Measurements from ENCODE around the gene SLC18A2. TPM values are rescaled to one million over a fixed set of nuclear protein-coding genes. Genes with fewer than 3 reads are reported as not detected.

The SLC18A2 gene
- total and polyA plus RNA-seq, 9 of the 15 experiments (the other 6 are each of a cell fraction or from before 2014, with no cell fraction given), result 0.03 to 5.4 (median 0.40) TPM

GRCh38 chr10:117266400-117266799 lies 25.5 kb downstream of the SLC18A2 start (continued):
- TF ChIP-seq L3MBTL2 (IDR thresholded peaks at IDR 0.05), result peak; percentile 80
- 0 out of 2 replicates have a peak, but pooled peaks have one; percentile 35 for TF ChIP-seq EP400 (IDR thresholded peaks at IDR 0.05)
- TF ChIP-seq, protein P1, sequence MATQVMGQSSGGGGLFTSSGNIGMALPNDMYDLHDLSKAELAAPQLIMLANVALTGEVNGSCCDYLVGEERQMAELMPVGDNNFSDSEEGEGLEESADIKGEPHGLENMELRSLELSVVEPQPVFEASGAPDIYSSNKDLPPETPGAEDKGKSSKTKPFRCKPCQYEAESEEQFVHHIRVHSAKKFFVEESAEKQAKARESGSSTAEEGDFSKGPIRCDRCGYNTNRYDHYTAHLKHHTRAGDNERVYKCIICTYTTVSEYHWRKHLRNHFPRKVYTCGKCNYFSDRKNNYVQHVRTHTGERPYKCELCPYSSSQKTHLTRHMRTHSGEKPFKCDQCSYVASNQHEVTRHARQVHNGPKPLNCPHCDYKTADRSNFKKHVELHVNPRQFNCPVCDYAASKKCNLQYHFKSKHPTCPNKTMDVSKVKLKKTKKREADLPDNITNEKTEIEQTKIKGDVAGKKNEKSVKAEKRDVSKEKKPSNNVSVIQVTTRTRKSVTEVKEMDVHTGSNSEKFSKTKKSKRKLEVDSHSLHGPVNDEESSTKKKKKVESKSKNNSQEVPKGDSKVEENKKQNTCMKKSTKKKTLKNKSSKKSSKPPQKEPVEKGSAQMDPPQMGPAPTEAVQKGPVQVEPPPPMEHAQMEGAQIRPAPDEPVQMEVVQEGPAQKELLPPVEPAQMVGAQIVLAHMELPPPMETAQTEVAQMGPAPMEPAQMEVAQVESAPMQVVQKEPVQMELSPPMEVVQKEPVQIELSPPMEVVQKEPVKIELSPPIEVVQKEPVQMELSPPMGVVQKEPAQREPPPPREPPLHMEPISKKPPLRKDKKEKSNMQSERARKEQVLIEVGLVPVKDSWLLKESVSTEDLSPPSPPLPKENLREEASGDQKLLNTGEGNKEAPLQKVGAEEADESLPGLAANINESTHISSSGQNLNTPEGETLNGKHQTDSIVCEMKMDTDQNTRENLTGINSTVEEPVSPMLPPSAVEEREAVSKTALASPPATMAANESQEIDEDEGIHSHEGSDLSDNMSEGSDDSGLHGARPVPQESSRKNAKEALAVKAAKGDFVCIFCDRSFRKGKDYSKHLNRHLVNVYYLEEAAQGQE (IDR thresholded peaks at IDR 0.05; ENCODE audit: borderline replicate concordance), result peak; percentile 89
- TF ChIP-seq, protein P1 (CRISPR knock-in tag; IDR thresholded peaks at IDR 0.05; ENCODE audit: low read depth), result no peak
- TF ChIP-seq E2F3 (CRISPR knock-in tag; IDR thresholded peaks at IDR 0.05), result no peak
- no peak for TF ChIP-seq ZNF57 (CRISPR knock-in tag; IDR thresholded peaks at IDR 0.05)
- no peak for TF ChIP-seq TRIM28 (IDR thresholded peaks at IDR 0.05)
- TF ChIP-seq, protein P2, sequence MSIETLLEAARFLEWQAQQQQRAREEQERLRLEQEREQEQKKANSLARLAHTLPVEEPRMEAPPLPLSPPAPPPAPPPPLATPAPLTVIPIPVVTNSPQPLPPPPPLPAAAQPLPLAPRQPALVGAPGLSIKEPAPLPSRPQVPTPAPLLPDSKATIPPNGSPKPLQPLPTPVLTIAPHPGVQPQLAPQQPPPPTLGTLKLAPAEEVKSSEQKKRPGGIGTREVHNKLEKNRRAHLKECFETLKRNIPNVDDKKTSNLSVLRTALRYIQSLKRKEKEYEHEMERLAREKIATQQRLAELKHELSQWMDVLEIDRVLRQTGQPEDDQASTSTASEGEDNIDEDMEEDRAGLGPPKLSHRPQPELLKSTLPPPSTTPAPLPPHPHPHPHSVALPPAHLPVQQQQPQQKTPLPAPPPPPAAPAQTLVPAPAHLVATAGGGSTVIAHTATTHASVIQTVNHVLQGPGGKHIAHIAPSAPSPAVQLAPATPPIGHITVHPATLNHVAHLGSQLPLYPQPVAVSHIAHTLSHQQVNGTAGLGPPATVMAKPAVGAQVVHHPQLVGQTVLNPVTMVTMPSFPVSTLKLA (conservative IDR thresholded peaks at IDR 0.05), result 0 out of 4 replicates have a peak, but pooled peaks of 1 of the 2 experiments have one; percentile 30
- no peak for TF ChIP-seq HNRNPL (IDR thresholded peaks at IDR 0.05; ENCODE audit: low read depth, low read length)
- peak; percentile 67 for TF ChIP-seq SMAD4 (CRISPR knock-in tag; conservative IDR thresholded peaks at IDR 0.05)
- peak; percentile 13; the same call in 1 of the 2 replicates for TF ChIP-seq CXXC5 (CRISPR knock-in tag; IDR thresholded peaks at IDR 0.05)
- no peak for TF ChIP-seq AFF4 (CRISPR knock-in tag; IDR thresholded peaks at IDR 0.05)
- no peak for TF ChIP-seq ZNF280B (CRISPR knock-in tag; IDR thresholded peaks at IDR 0.05)
